HG02943 (cell line): ENCODE measurements around the gene SKAP1.
"Not testable (repeated sequence)": the region's sequence is repeated elsewhere in the genome, so short reads cannot be mapped to it uniquely, and the experiment has no call there.

Experiments
- ATAC-seq: cut with Tn5 transposase; IDR thresholded peaks from one replicate; pipeline ENCODE4 v1.9.1; 2021; ENCODE audit warnings: mild to moderate bottlenecking, low read depth, moderate library complexity; ENCODE audit not compliant: unreplicated experiment

SKAP1 gene

GRCh38 chr17:48253975-48254374 lies 176.0 kb downstream of the SKAP1 start:
- no peak for ATAC-seq

GRCh38 chr17:48251950-48252349 lies 178.1 kb downstream of the SKAP1 start:
- ATAC-seq: no peak

- no peak for ATAC-seq
Measured at GRCh38 chr17:48250949-48251348, 179.1 kb downstream of the SKAP1 start.

- not testable (repeated sequence) for ATAC-seq
Measured at GRCh38 chr17:48250059-48250458, 180.0 kb downstream of the SKAP1 start.

GRCh38 chr17:48247603-48248002 lies 182.4 kb downstream of the SKAP1 start:
- no peak for ATAC-seq

GRCh38 chr17:48247038-48247437 lies 183.0 kb downstream of the SKAP1 start:
- ATAC-seq: no peak

- no peak for ATAC-seq
Measured at GRCh38 chr17:48246612-48247011, 183.4 kb downstream of the SKAP1 start.

- ATAC-seq: not testable (repeated sequence)
Measured at GRCh38 chr17:48245465-48246033, 184.5 kb downstream of the SKAP1 start.

GRCh38 chr17:48244814-48245213 lies 185.2 kb downstream of the SKAP1 start:
- no peak for ATAC-seq

- ATAC-seq: no peak
Measured at GRCh38 chr17:48244121-48244711, 185.8 kb downstream of the SKAP1 start.

- no peak for ATAC-seq
Measured at GRCh38 chr17:48241770-48242497, 188.1 kb downstream of the SKAP1 start.

- ATAC-seq: peak; percentile 60
Measured at GRCh38 chr17:48241131-48241591, 188.9 kb downstream of the SKAP1 start.

- ATAC-seq: no peak
Measured at GRCh38 chr17:48240562-48241130, 189.4 kb downstream of the SKAP1 start.

- no peak for ATAC-seq
Measured at GRCh38 chr17:48240122-48240521, 189.9 kb downstream of the SKAP1 start.

- ATAC-seq: no peak
Measured at GRCh38 chr17:48239603-48239995, 190.4 kb downstream of the SKAP1 start.

- no peak for ATAC-seq
Measured at GRCh38 chr17:48238933-48239602, 190.9 kb downstream of the SKAP1 start.

GRCh38 chr17:48237456-48237855 lies 192.6 kb downstream of the SKAP1 start:
- ATAC-seq: no peak

GRCh38 chr17:48236681-48237134 lies 193.3 kb downstream of the SKAP1 start:
- ATAC-seq: no peak

- ATAC-seq: no peak
Measured at GRCh38 chr17:48234922-48235321, 195.1 kb downstream of the SKAP1 start.

- no peak for ATAC-seq
Measured at GRCh38 chr17:48231995-48232959, 197.7 kb downstream of the SKAP1 start.
